HepG2 (cell line): ENCODE measurements around the gene STARD10. TPM values are rescaled to one million over a fixed set of nuclear protein-coding genes. Genes with fewer than 3 reads are reported as not detected.

Experiments used
- ATAC-seq: fragments of 200-7000 bp; cut with Tn5 transposase; 3 replicates; pipeline ENCODE4 v1.9.1; 2020; ENCODE audit warnings: mild to moderate bottlenecking, moderate library complexity
- BruUV-seq: library from RNA; stranded (reverse); fragments of 400-500 nt; replicated peaks from 2 replicates; lab custom pipeline; 2021; lab: Mats Ljungman, UMichigan
- CTCF ChIA-PET: fragments of 300-600 bp; formaldehyde crosslinking; extraction: SDS; loops from one replicate; lab custom pipeline; 2021; ENCODE audit warnings: low total read pairs, inconsistent platforms, low intra/inter-chr PET ratio; lab: Yijun Ruan, JAX
- POLR2A ChIA-PET: fragments of 350-600 bp; sonication (Branson Sonifier 250); formaldehyde crosslinking; loops from one replicate; lab custom pipeline; 2020; ENCODE audit warnings: antibody characterized with exemption, inconsistent platforms; lab: Yijun Ruan, JAX
- DNase-seq: peaks from one replicate; pipeline ENCODE4 v3.0.0-alpha.2; 2015; ENCODE audit warnings: low spot score
- FAIRE-seq: peaks from 3 replicates; lab custom pipeline; 2011; peaks lifted over from hg19 to GRCh38; lab: Jason Lieb, UNC
- H2AFZ ChIP-seq: one replicate; pipeline ENCODE4 v1.6.1; 2011; ENCODE audit warnings: low read length, inconsistent platforms
- H3K27ac ChIP-seq: fragments of 300-600 bp; 3 replicates; pipeline ENCODE4 v1.8.0; 2011; ENCODE audit warnings: mixed run types, mild to moderate bottlenecking, mixed read lengths, low read length, inconsistent platforms; ENCODE audit not compliant: insufficient read depth; ENCODE audit errors: extremely low read length
- H3K27me3 ChIP-seq, 2 experiments: fragments of 200-600 bp in 1 of 2; 2 replicates in 1 of 2; 3 replicates in 1 of 2; pipeline versions ENCODE4 v1.6.0 to v1.8.0; 2011; ENCODE audit warnings: low read length in 2 of 2, mild to moderate bottlenecking in 2 of 2, moderate library complexity in 2 of 2, inconsistent platforms in 1 of 2; ENCODE audit not compliant: insufficient read depth in 2 of 2, control insufficient read depth in 1 of 2
- H3K36me3 ChIP-seq, 2 experiments: fragments of 200-600 bp in 1 of 2; replicated peaks in 1 of 2; 2 replicates in 1 of 2; 3 replicates in 1 of 2; pipeline versions ENCODE4 v1.5.1 to v1.8.0; 2011; ENCODE audit warnings: low read length in 2 of 2, inconsistent platforms in 1 of 2; ENCODE audit not compliant: insufficient read depth in 2 of 2, control insufficient read depth in 1 of 2
- H3K4me1 ChIP-seq: 2 replicates; pipeline ENCODE4 v1.5.1; 2012; ENCODE audit warnings: low read length, inconsistent platforms; ENCODE audit not compliant: insufficient read depth
- H3K4me2 ChIP-seq: 2 replicates; pipeline ENCODE4 v1.6.0; 2011; ENCODE audit warnings: low read depth, low read length, inconsistent platforms
- H3K4me3 ChIP-seq, 3 experiments: fragments of 200-600 bp in 1 of 3; sonication (generic), shearing (Covaris generic) in 1 of 3; replicated peaks in 1 of 3; 2 replicates each; pipeline ENCODE4 v1.5.1; 2011 to 2016; ENCODE audit warnings: low read length in 3 of 3, inconsistent platforms in 2 of 3, low read depth in 2 of 3, mild to moderate bottlenecking in 2 of 3, control low read depth in 1 of 3, mixed read lengths in 1 of 3; ENCODE audit not compliant: insufficient read depth in 1 of 3
- H3K79me2 ChIP-seq: one replicate; pipeline ENCODE4 v1.6.1; 2011; ENCODE audit warnings: low read length, inconsistent platforms; ENCODE audit not compliant: insufficient read depth
- H3K9ac ChIP-seq: 2 replicates; pipeline ENCODE4 v1.6.0; 2011; ENCODE audit warnings: mild to moderate bottlenecking, low read depth, low read length, inconsistent platforms; ENCODE audit not compliant: insufficient read depth
- H3K9me3 ChIP-seq: 2 replicates; pipeline ENCODE4 v1.5.1; 2012; ENCODE audit warnings: mild to moderate bottlenecking, low read length
- H4K20me1 ChIP-seq: 2 replicates; pipeline ENCODE4 v1.6.0; 2011; ENCODE audit warnings: inconsistent platforms, mild to moderate bottlenecking, low read length, moderate library complexity; ENCODE audit not compliant: insufficient read depth
- PAX8 ChIP-seq: sonication (generic); formaldehyde crosslinking; IDR thresholded peaks from 2 replicates; pipeline ENCODE4 v1.8.0; 2022; ENCODE audit warnings: mild to moderate bottlenecking, missing genetic modification reagents, borderline replicate concordance
- SIN3B ChIP-seq: fragments of 150-350 bp; IDR thresholded peaks from 2 replicates; pipeline ENCODE4 v1.6.1; 2014; ENCODE audit warnings: low read length
- ZNF33A ChIP-seq: sonication (generic); formaldehyde crosslinking; IDR thresholded peaks from 2 replicates; pipeline ENCODE4 v1.5.1; 2020; ENCODE audit warnings: missing genetic modification reagents, mild to moderate bottlenecking, moderate library complexity, borderline replicate concordance
- ZNF878 ChIP-seq: sonication (generic); formaldehyde crosslinking; IDR thresholded peaks from 2 replicates; pipeline ENCODE4 v1.8.1; 2023; ENCODE audit warnings: mild to moderate bottlenecking, missing genetic modification reagents, moderate library complexity
- WGBS: methylation state at CpG from one replicate; pipeline ENCODE4 v1.1.6; 2017; ENCODE audit warnings: low lambda C conversion rate; 5-methylcytosine and 5-hydroxymethylcytosine counted together
- in situ Hi-C: cut with HindIII; loops from 2 replicates; pipeline ENCODE4 v1.10.0; 2017; ENCODE audit warnings: low pct_unique_long_range_greater_than_20kb; ENCODE audit not compliant: extremely low pct_ligation_motif_present
- intact Hi-C: fragments of 100-400 bp; cut with micrococcal nuclease; formaldehyde crosslinking; loops from one replicate; pipeline ENCODE4 v1.10.0; 2022; ENCODE audit not compliant: unreplicated experiment
- polyA plus RNA-seq, 8 experiments: library from polyadenylated mRNA; depleted of rRNA in 3 of 8; stranded (reverse) in 7 of 8; unstranded in 1 of 8; fragments of >200 nt; fragmentation: Illumina TruSeq in 4 of 8; extraction: Trizol in 4 of 8; gene quantifications; 2 replicates each; pipeline versions ENCODE4 v1.2.1 to v1.2.3, GENCODE V29; 2011 to 2016; ENCODE audit warnings: low read depth in 4 of 8, missing spikeins in 1 of 8, mixed read lengths in 1 of 8; ENCODE audit not compliant: insufficient read depth in 1 of 8
- total RNA-seq, 5 experiments: library from RNA; depleted of rRNA; stranded (reverse); fragments of >200 nt; fragmentation: Illumina TruSeq; extraction: Trizol; gene quantifications; 2 replicates each; pipeline ENCODE4 v1.2.3, GENCODE V29; 2016; ENCODE audit warnings: low read depth in 1 of 5
- TF ChIP-seq, protein P1 (sequence below): sonication (generic); formaldehyde crosslinking; IDR thresholded peaks from 2 replicates; pipeline ENCODE4 v1.5.0; 2020; ENCODE audit warnings: mild to moderate bottlenecking, low read depth, missing genetic modification reagents, borderline replicate concordance
- TF ChIP-seq, protein P2 (sequence below): sonication (generic); formaldehyde crosslinking; IDR thresholded peaks from 2 replicates; pipeline ENCODE4; 2020; ENCODE audit warnings: missing genetic modification reagents, mild to moderate bottlenecking, borderline replicate concordance

Gene STARD10
- total and polyA plus RNA-seq, 2 of the 13 experiments (the other 11 are each of a cell fraction or from before 2014, with no cell fraction given), result 260 to 341 TPM

DNA sequence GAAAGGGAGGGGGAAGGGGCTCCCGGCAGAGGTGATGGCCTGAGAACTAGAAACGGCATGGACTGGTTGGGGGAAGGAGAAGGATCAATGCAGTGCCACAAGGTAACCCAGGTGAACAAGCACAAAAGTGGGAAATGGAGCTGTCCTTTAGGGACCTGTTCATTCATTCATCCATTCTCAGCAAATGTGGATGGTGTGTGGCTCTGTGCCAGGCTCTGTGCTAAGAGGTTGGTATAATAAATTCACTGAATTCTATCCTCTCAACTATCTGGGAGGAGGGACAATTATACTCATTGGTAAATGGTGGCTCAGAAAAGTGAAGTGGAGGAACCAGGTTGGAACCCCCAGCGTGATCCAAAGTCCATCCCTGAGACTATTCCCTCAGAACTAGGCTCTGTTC is 23.0 kb downstream of the STARD10 start:
- in situ Hi-C loops (no loop called here), intact Hi-C loops (no loop called here)
- DNase-seq (no peak), ATAC-seq (no peak), FAIRE-seq (no peak)
- no peak overlapping the region for H2AFZ ChIP-seq
- H3K4me2 ChIP-seq, result no peak overlapping the region
- TF ChIP-seq, protein P1, sequence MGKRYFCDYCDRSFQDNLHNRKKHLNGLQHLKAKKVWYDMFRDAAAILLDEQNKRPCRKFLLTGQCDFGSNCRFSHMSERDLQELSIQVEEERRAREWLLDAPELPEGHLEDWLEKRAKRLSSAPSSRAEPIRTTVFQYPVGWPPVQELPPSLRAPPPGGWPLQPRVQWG (CRISPR knock-in tag), result no peak
- H3K9me3 ChIP-seq, result no peaks in the 10 kb centered on the region
- H3K27me3 ChIP-seq, result no peaks in the 10 kb centered on the region
- H3K79me2 ChIP-seq, result peaks cover 64% of the 10 kb centered on the region
- BruUV-seq, result no TSS peak
- no peak overlapping the region for H3K9ac ChIP-seq
- H3K36me3 ChIP-seq, result peaks cover 4 to 33% of the 10 kb centered on the region in 2 experiments
- ChIA-PET POLR2A (interaction anchor here (1.2 kb wide), 2 partner anchors 8 to 23 kb away, joined by 4 to 5 read pairs; partner anchors contain the start of gene STARD10), CTCF (no interaction called here)
- no peak overlapping the region for H3K27ac ChIP-seq
- 89% methylated on average over 3 of the region's 3 CpGs for WGBS
- H3K4me3 ChIP-seq, result no peak overlapping the region
- H3K4me1 ChIP-seq, result peaks cover 83% of the 10 kb centered on the region
- H4K20me1 ChIP-seq, result peaks cover 3% of the 10 kb centered on the region; the same call in 1 of the 2 replicates

DNA sequence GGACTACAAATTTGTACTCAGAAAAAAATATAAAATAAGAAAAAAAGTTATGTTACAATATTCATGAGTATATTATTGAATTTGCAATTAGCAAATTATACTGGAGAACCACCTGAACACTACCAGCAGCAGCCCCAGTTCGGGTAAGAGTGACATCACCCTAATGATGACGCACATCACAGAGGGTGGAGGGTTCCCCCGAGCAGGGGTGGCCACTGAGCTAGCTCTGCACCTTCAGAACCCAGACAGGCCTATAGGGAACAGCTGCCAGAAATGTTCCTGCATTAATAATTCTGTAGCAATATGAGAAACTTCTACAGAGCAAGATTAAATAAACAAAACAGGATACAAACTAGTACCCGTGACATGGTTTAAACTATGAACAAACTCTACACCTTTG is 24.2 kb downstream of the STARD10 start:
- Histone ChIP-seq H3K4me3 (no peak overlapping the region), H3K4me2 (no peak overlapping the region), H3K36me3 (peaks cover 4 to 27% of the 10 kb centered on the region in 2 experiments; a peak in 4 of 5 replicates), H3K79me2 (peaks cover 59% of the 10 kb centered on the region), H4K20me1 (peaks cover 3% of the 10 kb centered on the region; the same call in 1 of the 2 replicates), H3K4me1 (peaks cover 83% of the 10 kb centered on the region), H2AFZ (no peak overlapping the region), H3K27ac (no peak overlapping the region), H3K9ac (no peak overlapping the region), H3K9me3 (no peaks in the 10 kb centered on the region), H3K27me3 (no peaks in the 10 kb centered on the region)
- DNase-seq (no peak), FAIRE-seq (no peak), ATAC-seq (no peak)
- no TSS peak for BruUV-seq
- 94% methylated on average over 4 of the region's 4 CpGs for WGBS
- TF ChIP-seq SIN3B (no peak), PAX8 (no peak), ZNF878 (CRISPR knock-in tag) (no peak), ZNF33A (no peak)
- TF ChIP-seq, protein P2, sequence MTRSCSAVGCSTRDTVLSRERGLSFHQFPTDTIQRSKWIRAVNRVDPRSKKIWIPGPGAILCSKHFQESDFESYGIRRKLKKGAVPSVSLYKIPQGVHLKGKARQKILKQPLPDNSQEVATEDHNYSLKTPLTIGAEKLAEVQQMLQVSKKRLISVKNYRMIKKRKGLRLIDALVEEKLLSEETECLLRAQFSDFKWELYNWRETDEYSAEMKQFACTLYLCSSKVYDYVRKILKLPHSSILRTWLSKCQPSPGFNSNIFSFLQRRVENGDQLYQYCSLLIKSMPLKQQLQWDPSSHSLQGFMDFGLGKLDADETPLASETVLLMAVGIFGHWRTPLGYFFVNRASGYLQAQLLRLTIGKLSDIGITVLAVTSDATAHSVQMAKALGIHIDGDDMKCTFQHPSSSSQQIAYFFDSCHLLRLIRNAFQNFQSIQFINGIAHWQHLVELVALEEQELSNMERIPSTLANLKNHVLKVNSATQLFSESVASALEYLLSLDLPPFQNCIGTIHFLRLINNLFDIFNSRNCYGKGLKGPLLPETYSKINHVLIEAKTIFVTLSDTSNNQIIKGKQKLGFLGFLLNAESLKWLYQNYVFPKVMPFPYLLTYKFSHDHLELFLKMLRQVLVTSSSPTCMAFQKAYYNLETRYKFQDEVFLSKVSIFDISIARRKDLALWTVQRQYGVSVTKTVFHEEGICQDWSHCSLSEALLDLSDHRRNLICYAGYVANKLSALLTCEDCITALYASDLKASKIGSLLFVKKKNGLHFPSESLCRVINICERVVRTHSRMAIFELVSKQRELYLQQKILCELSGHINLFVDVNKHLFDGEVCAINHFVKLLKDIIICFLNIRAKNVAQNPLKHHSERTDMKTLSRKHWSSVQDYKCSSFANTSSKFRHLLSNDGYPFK, result no peak
- CTCF ChIA-PET, result no interaction called here
- in situ Hi-C loops, result no loop called here
- intact Hi-C loops, result no loop called here
- POLR2A ChIA-PET, result interaction anchor here (1.2 kb wide), 1 partner anchor 9 kb away, joined by 4 read pairs; no protein-coding TSS in a partner anchor
